SK-N-SH (cell line): ENCODE data around the gene WWC2. TPM values are rescaled to one million over a fixed set of nuclear protein-coding genes. Genes with fewer than 3 reads are reported as not detected.
"Not testable (repeated sequence)": the region's sequence is repeated elsewhere in the genome, so short reads cannot be mapped to it uniquely, and the experiment has no call there.

ENCODE experiments used
- CTCF ChIA-PET: fragments of 300-600, 350-600 bp; formaldehyde crosslinking; extraction: SDS; loops from one replicate; lab custom pipeline; 2021; lab: Yijun Ruan, JAX
- POLR2A ChIA-PET: fragments of 350-600 bp; sonication (Branson Sonifier 250); formaldehyde crosslinking; extraction: SDS; loops from one replicate; lab custom pipeline; 2020; ENCODE audit warnings: antibody characterized with exemption, inconsistent platforms; lab: Yijun Ruan, JAX
- DNase-seq: peaks from one replicate; pipeline ENCODE4 v3.0.0; 2012
- H2AFZ ChIP-seq: fragments of 200-600 bp; sonication (generic); 2 replicates; pipeline ENCODE4 v1.8.1; 2016; ENCODE audit warnings: antibody characterized with exemption, mild to moderate bottlenecking, low read depth
- H3F3A ChIP-seq: fragments of 200-600 bp; sonication (generic); replicated peaks from 2 replicates; pipeline ENCODE3; 2016; ENCODE audit warnings: antibody characterized with exemption, mild to moderate bottlenecking; ENCODE audit not compliant: insufficient read depth
- H3K27ac ChIP-seq, 2 experiments: fragments of 200-500 bp in 1 of 2; fragments of 200-600 bp in 1 of 2; sonication (Bioruptor generic) in 1 of 2; sonication (generic), shearing (Covaris generic) in 1 of 2; 2 replicates each; pipeline versions ENCODE4 v1.5.1 to v1.6.1; 2014 to 2016; ENCODE audit warnings: low read depth in 2 of 2, inconsistent platforms in 1 of 2, low read length in 1 of 2, mild to moderate bottlenecking in 1 of 2, mixed read lengths in 1 of 2
- H3K27me3 ChIP-seq: fragments of 200-600 bp; sonication (generic), shearing (Covaris generic); 2 replicates; pipeline ENCODE4 v1.6.1; 2016; ENCODE audit warnings: mixed run types; ENCODE audit not compliant: insufficient read depth
- H3K36me3 ChIP-seq, 2 experiments: fragments of 200-500 bp in 1 of 2; fragments of 200-600 bp in 1 of 2; sonication (Bioruptor generic) in 1 of 2; sonication (generic) in 1 of 2; replicated peaks in 1 of 2; 2 replicates each; pipeline versions ENCODE3 to v1.5.1; 2014 to 2016; ENCODE audit warnings: low read length in 1 of 2, mild to moderate bottlenecking in 1 of 2; ENCODE audit not compliant: insufficient read depth in 2 of 2, control insufficient read depth in 1 of 2
- H3K4me1 ChIP-seq, 2 experiments: fragments of 200-500 bp in 1 of 2; fragments of 200-600 bp in 1 of 2; sonication (Bioruptor generic) in 1 of 2; sonication (generic), shearing (Covaris generic) in 1 of 2; 2 replicates each; pipeline versions ENCODE4 v1.5.1 to v1.6.1; 2014 to 2016; ENCODE audit warnings: low read depth in 1 of 2, low read length in 1 of 2, mixed run types in 1 of 2; ENCODE audit not compliant: insufficient read depth in 2 of 2, control insufficient read depth in 1 of 2
- H3K4me2 ChIP-seq: fragments of 200-600 bp; sonication (generic), shearing (Covaris generic); 2 replicates; pipeline ENCODE4 v1.6.1; 2017; ENCODE audit warnings: mixed run types
- H3K4me3 ChIP-seq, 2 experiments: fragments of 200-500 bp in 1 of 2; fragments of 200-600 bp in 1 of 2; sonication (Bioruptor generic) in 1 of 2; sonication (generic), shearing (Covaris generic) in 1 of 2; 2 replicates each; pipeline versions ENCODE4 v1.5.1 to v1.8.1; 2014 to 2016; ENCODE audit warnings: low read depth in 2 of 2, inconsistent platforms in 1 of 2, low read length in 1 of 2, mild to moderate bottlenecking in 1 of 2, mixed read lengths in 1 of 2, moderate library complexity in 1 of 2
- H3K79me2 ChIP-seq: fragments of 200-600 bp; sonication (generic); 2 replicates; pipeline ENCODE4 v1.8.1; 2017; ENCODE audit warnings: mild to moderate bottlenecking; ENCODE audit not compliant: insufficient read depth
- H3K9ac ChIP-seq: fragments of 200-600 bp; sonication (generic); 2 replicates; pipeline ENCODE4 v1.6.1; 2017; ENCODE audit warnings: mixed run types
- H3K9me2 ChIP-seq: fragments of 200-600 bp; sonication (generic); 2 replicates; pipeline ENCODE4 v1.6.1; 2017; ENCODE audit warnings: mixed run types
- H3K9me3 ChIP-seq: fragments of 200-600 bp; sonication (generic); 2 replicates; pipeline ENCODE4 v1.6.1; 2017; ENCODE audit warnings: mixed run types, mild to moderate bottlenecking, moderate library complexity
- H4K20me1 ChIP-seq: fragments of 200-600 bp; sonication (generic); 2 replicates; pipeline ENCODE4 v1.6.1; 2017; ENCODE audit warnings: mild to moderate bottlenecking, mixed run types; ENCODE audit not compliant: insufficient read depth
- CHD2 ChIP-seq: fragments of 150-350 bp; IDR thresholded peaks from 2 replicates; pipeline ENCODE4 v1.6.1; 2018; ENCODE audit warnings: low read length; ENCODE audit not compliant: partially characterized antibody
- EP300 ChIP-seq, 2 experiments: IDR thresholded peaks; 2 replicates each; pipeline versions ENCODE4 v1.4.0 to v1.6.1; 2012; ENCODE audit warnings: borderline replicate concordance in 1 of 2, low read depth in 1 of 2, low read length in 1 of 2
- EZH2phosphoT487 ChIP-seq: fragments of 200-600 bp; sonication (generic); IDR thresholded peaks from 2 replicates; pipeline ENCODE4 v1.6.1; 2017; ENCODE audit warnings: low read depth, mixed run types, mild to moderate bottlenecking, antibody characterized with exemption, moderate library complexity, borderline replicate concordance
- FOXM1 ChIP-seq: IDR thresholded peaks from 2 replicates; pipeline ENCODE4 v1.4.0; 2012; ENCODE audit warnings: low read depth, mild to moderate bottlenecking
- GABPA ChIP-seq: IDR thresholded peaks from 2 replicates; pipeline ENCODE4 v1.4.0; 2012; ENCODE audit warnings: low read depth, mild to moderate bottlenecking
- GATA2 ChIP-seq: sonication (generic); formaldehyde crosslinking; IDR thresholded peaks from 2 replicates; pipeline ENCODE4 v1.5.0; 2020; ENCODE audit warnings: mild to moderate bottlenecking, missing genetic modification reagents
- IRF3 ChIP-seq: fragments of 150-350 bp; IDR thresholded peaks from 2 replicates; pipeline ENCODE4 v1.6.1; 2016; ENCODE audit warnings: mild to moderate bottlenecking, low read depth, low read length
- POLR2AphosphoS5 ChIP-seq: IDR thresholded peaks from 2 replicates; pipeline ENCODE4 v1.6.1; 2012; ENCODE audit warnings: low read depth, low read length
- RFX5 ChIP-seq: IDR thresholded peaks from 2 replicates; pipeline ENCODE4 v1.6.1; 2012; ENCODE audit warnings: mild to moderate bottlenecking, improper control_type of control experiment, low read length
- RXRA ChIP-seq: IDR thresholded peaks from 2 replicates; pipeline ENCODE4 v1.4.0; 2012; ENCODE audit warnings: low read depth, mild to moderate bottlenecking, borderline replicate concordance
- TAF1 ChIP-seq: IDR thresholded peaks from 2 replicates; pipeline ENCODE4 v1.6.1; 2012; ENCODE audit warnings: low read depth, mild to moderate bottlenecking, low read length, moderate library complexity, borderline replicate concordance
- USF1 ChIP-seq: IDR thresholded peaks from 2 replicates; pipeline ENCODE4 v1.4.0; 2012; ENCODE audit warnings: low read depth, borderline replicate concordance
- WGBS: methylation state at CpG from one replicate; pipeline ENCODE4 v1.1.6; 2017; ENCODE audit warnings: low lambda C conversion rate; 5-methylcytosine and 5-hydroxymethylcytosine counted together
- polyA plus RNA-seq, 3 experiments: library from polyadenylated mRNA; depleted of rRNA; stranded (reverse); fragments of >200 nt; gene quantifications; 2 replicates each; pipeline ENCODE4 v1.2.3, GENCODE V29; 2012
- TF ChIP-seq, protein P1 (sequence below): fragments of 200-600 bp; sonication (generic); IDR thresholded peaks from 2 replicates; pipeline ENCODE4 v1.6.1; 2017; ENCODE audit warnings: antibody characterized with exemption, mild to moderate bottlenecking, moderate library complexity

WWC2 gene
- polyA plus RNA-seq, 1 of the 3 experiments (the other 2 are of a cell fraction), result 18.4 TPM

DNA sequence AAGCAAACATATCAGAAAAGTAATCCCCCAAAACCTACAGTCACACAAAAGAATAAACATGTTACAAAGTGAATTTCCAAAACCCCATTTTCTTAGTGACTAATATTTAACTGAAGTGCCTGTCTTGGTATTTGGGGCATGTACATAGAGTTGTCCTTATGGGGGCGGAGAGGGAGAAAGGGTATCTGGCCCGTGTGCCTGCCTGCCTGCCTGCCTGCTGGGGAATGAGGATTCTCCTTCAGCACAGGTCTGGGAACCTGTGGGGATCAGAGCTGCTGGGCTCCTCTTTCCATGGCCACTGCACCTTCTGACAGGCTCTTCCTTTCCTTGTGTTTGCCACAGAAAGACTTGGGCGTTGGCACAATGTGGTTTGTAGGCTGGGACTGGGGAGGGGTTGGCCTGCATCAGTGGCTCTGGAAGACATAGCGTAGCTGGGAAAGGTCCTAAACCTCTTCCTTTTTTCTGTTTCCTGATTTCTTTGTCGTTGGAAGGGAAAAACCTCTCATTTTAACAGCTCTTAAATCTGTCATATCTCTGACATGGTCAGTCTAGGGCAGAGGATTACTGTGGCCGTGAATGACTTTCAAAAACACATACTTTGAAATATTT, 94.8 kb downstream of the WWC2 start:
- H2AFZ ChIP-seq, POLR2A ChIA-PET, H4K20me1 ChIP-seq, H3K9ac ChIP-seq, H3K4me3 ChIP-seq, DNase-seq, H3K27me3 ChIP-seq, H3K9me2 ChIP-seq, H3F3A ChIP-seq, H3K9me3 ChIP-seq, CTCF ChIA-PET, H3K27ac ChIP-seq, H3K4me2 ChIP-seq: not testable (repeated sequence)
- Histone ChIP-seq H3K79me2 (peaks cover 34% of the 10 kb centered on the region), H3K4me1 (peaks cover 0 to 14% of the 10 kb centered on the region in 2 experiments; a peak in 1 of 4 replicates), H3K36me3 (peaks cover 0 to 13% of the 10 kb centered on the region in 2 experiments)
- WGBS, result 89% methylated on average over 6 of the region's 6 CpGs

DNA sequence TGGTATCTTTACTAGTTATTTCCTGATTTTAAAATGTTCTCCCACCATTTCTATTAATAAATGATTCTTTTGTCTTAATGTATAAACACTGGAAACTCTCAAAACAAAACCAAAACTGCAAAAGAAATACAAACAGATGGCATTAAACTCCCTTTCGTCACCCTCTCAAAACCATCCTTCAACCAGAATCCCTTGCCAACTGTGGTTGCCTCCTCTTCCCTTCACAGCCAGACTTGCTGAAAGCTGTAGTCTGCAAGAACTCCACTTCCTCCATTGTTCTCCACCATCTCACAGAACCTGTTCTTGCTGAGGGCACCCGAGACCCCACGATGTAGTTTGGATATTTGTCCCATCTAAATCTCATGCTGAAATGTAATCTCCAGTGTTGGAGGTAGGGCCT, 96.5 kb downstream of the WWC2 start:
- H3K27me3 ChIP-seq, result no peaks in the 10 kb centered on the region
- no peak overlapping the region for H3K9ac ChIP-seq
- no peak for TF ChIP-seq CHD2
- TF ChIP-seq GABPA, result no peak
- no peak for TF ChIP-seq EZH2phosphoT487
- TF ChIP-seq EP300 (IDR thresholded peaks at IDR 0.05; ENCODE audit: borderline replicate concordance in 1 of 2, low read depth in 1 of 2, low read length in 1 of 2), result no peak
- TF ChIP-seq FOXM1, result no peak
- no peak for TF ChIP-seq IRF3
- no peak for TF ChIP-seq GATA2 (CRISPR knock-in tag)
- TF ChIP-seq USF1, result no peak
- TF ChIP-seq RXRA, result no peak
- no peak for TF ChIP-seq TAF1
- no peak for TF ChIP-seq POLR2AphosphoS5
- TF ChIP-seq RFX5, result no peak
- TF ChIP-seq, protein P1, sequence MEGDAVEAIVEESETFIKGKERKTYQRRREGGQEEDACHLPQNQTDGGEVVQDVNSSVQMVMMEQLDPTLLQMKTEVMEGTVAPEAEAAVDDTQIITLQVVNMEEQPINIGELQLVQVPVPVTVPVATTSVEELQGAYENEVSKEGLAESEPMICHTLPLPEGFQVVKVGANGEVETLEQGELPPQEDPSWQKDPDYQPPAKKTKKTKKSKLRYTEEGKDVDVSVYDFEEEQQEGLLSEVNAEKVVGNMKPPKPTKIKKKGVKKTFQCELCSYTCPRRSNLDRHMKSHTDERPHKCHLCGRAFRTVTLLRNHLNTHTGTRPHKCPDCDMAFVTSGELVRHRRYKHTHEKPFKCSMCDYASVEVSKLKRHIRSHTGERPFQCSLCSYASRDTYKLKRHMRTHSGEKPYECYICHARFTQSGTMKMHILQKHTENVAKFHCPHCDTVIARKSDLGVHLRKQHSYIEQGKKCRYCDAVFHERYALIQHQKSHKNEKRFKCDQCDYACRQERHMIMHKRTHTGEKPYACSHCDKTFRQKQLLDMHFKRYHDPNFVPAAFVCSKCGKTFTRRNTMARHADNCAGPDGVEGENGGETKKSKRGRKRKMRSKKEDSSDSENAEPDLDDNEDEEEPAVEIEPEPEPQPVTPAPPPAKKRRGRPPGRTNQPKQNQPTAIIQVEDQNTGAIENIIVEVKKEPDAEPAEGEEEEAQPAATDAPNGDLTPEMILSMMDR, result no peak
- no peaks in the 10 kb centered on the region for H3K9me3 ChIP-seq
- ChIA-PET CTCF (no interaction called here), POLR2A (no interaction called here)
- no peaks in the 10 kb centered on the region for H3F3A ChIP-seq
- no peak overlapping the region for H3K4me3 ChIP-seq
- no peak overlapping the region for H2AFZ ChIP-seq
- no peak for DNase-seq
- no peak overlapping the region for H3K4me2 ChIP-seq
- 92% methylated on average over 3 of the region's 3 CpGs for WGBS
- no peak overlapping the region for H3K27ac ChIP-seq
- H3K9me2 ChIP-seq, result no peaks in the 10 kb centered on the region
- H3K79me2 ChIP-seq, result peaks cover 25% of the 10 kb centered on the region
- H4K20me1 ChIP-seq, result no peaks in the 10 kb centered on the region
- peaks cover 0 to 12% of the 10 kb centered on the region in 2 experiments for H3K36me3 ChIP-seq
- no peaks in the 10 kb centered on the region; a peak in 1 of 4 replicates for H3K4me1 ChIP-seq
